Activated T-helper 17 cell treated with anti-CD3 and anti-CD28 coated beads, Interleukin-2, amount 50 U/mL, for 72 hours (primary cell): Measurements from ENCODE around the gene DLL1. TPM values are rescaled to one million over a fixed set of nuclear protein-coding genes. Genes with fewer than 3 reads are reported as not detected.
A peak's percentile ranks its signal among the peaks of the same experiment; 100 is the strongest.

ENCODE experiments used
- ATAC-seq: fragments of 150-1000 bp; cut with Tn5 transposase; replicated peaks from 2 replicates; pipeline ENCODE4 v1.10.0; 2021; ENCODE audit warnings: mild to moderate bottlenecking, moderate library complexity
- H3K27ac Mint-ChIP-seq: one replicate; pipeline ENCODE4 v1.8.0; 2022; ENCODE audit warnings: mixed read lengths
- H3K27me3 Mint-ChIP-seq: one replicate; pipeline ENCODE4 v1.8.0; 2022; ENCODE audit warnings: mixed read lengths
- H3K36me3 Mint-ChIP-seq: one replicate; pipeline ENCODE4 v1.8.0; 2022; ENCODE audit warnings: low read depth, mild to moderate bottlenecking, mixed read lengths
- H3K4me1 Mint-ChIP-seq: one replicate; pipeline ENCODE4 v1.8.0; 2022; ENCODE audit warnings: mixed read lengths
- H3K4me3 Mint-ChIP-seq: one replicate; pipeline ENCODE4 v1.8.0; 2022; ENCODE audit warnings: mild to moderate bottlenecking, mixed read lengths
- H3K9me3 Mint-ChIP-seq: one replicate; pipeline ENCODE4 v1.8.0; 2022; ENCODE audit warnings: mixed read lengths
- total RNA-seq, 2 donors: library from RNA; stranded (reverse); gene quantifications; one replicate each; pipeline ENCODE4 v1.2.3, GENCODE V29; 2022

The DLL1 gene
- total RNA-seq, 2 donors from 2014 or later: 0.11 to 0.56 TPM

- H3K36me3 Mint-ChIP-seq: no peaks in the 10 kb centered on the region
- H3K27ac Mint-ChIP-seq: no peak overlapping the region
- peaks cover 13% of the 10 kb centered on the region for H3K27me3 Mint-ChIP-seq
- ATAC-seq: no peak
- no peak overlapping the region for H3K4me3 Mint-ChIP-seq
- no peaks in the 10 kb centered on the region for H3K4me1 Mint-ChIP-seq
- H3K9me3 Mint-ChIP-seq: no peaks in the 10 kb centered on the region
These were observed 8.2 kb downstream of the DLL1 start for GRCh38 chr6:170282512-170283158.

- Mint-ChIP-seq H3K4me3 (peak overlapping the region; percentile 17), H3K9me3 (no peaks in the 10 kb centered on the region), H3K27ac (no peak overlapping the region), H3K36me3 (no peaks in the 10 kb centered on the region), H3K4me1 (no peaks in the 10 kb centered on the region), H3K27me3 (peaks cover 10% of the 10 kb centered on the region)
- ATAC-seq: no peak
These were observed 9.3 kb downstream of the DLL1 start for GRCh38 chr6:170281331-170282292.

GRCh38 chr6:170280689-170281045 is 10.2 kb downstream of the DLL1 start:
- H3K36me3 Mint-ChIP-seq: no peaks in the 10 kb centered on the region
- H3K4me1 Mint-ChIP-seq: no peaks in the 10 kb centered on the region
- H3K4me3 Mint-ChIP-seq: peak overlapping the region; percentile 17
- H3K27ac Mint-ChIP-seq: no peak overlapping the region
- peaks cover 5% of the 10 kb centered on the region for H3K27me3 Mint-ChIP-seq
- peak; percentile 51 for ATAC-seq
- H3K9me3 Mint-ChIP-seq: no peaks in the 10 kb centered on the region

DNA sequence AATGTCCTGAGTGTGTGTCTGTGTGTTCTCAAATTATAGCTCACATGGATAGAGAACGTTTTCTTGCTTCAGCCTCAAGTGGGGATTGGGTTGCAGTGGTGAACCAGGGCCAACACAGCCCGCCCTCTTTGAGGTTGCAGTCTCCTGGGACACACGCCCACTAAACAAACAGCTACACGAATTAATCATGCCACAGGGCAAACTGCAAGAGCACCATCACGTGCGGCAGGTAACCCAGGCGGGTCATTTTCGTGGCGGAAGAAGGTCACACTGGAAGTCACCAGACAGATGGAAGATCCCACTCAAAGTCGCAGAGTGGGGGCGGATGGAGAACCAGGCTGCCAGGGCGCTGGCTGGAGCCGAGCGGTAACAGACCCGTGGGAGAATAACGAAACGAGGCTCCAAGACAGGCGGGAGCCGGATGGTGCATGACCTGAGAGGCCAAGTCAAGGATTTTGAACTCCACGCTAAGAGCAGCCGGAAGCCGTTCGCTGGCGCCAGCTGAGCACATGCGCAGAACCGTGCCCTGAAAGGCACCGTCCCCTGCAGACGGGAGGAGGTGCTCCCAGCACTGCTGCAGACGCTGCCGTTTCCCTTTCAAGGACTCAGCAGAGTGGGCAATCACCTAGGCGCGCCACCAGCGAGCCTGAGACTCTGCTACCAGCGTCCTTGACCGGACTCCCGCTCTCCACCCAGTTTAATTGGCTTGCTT is 10.7 kb downstream of the DLL1 start:
- Mint-ChIP-seq H3K27me3 (peaks cover 1% of the 10 kb centered on the region), H3K27ac (no peak overlapping the region), H3K4me1 (no peaks in the 10 kb centered on the region), H3K4me3 (peak overlapping the region; percentile 17), H3K36me3 (no peaks in the 10 kb centered on the region), H3K9me3 (no peaks in the 10 kb centered on the region)
- peak; percentile 76 for ATAC-seq

- H3K27me3 Mint-ChIP-seq: no peaks in the 10 kb centered on the region
- no peaks in the 10 kb centered on the region for H3K36me3 Mint-ChIP-seq
- no peaks in the 10 kb centered on the region for H3K4me1 Mint-ChIP-seq
- no peak for ATAC-seq
- H3K4me3 Mint-ChIP-seq: no peak overlapping the region
- H3K27ac Mint-ChIP-seq: no peak overlapping the region
- no peaks in the 10 kb centered on the region for H3K9me3 Mint-ChIP-seq
These were observed 11.5 kb downstream of the DLL1 start for GRCh38 chr6:170279426-170279825.

DNA sequence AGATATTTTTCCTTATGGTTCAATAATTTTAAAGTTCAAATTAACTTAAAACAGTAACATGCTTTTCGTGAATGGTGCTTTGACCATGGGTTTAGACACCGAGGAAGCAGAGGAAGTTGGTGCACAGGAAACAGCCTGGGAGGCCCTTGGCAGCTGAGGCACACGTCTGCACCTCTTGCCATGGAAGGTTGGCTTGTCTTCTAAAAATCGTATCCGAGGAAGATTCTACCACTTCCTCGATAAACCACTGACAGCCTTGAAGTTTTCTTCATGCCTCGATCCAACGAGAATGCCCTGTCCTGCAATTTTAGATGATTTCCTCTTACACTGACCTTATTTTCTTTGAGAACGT is 12.2 kb downstream of the DLL1 start:
- Mint-ChIP-seq H3K4me1 (peaks cover 2% of the 10 kb centered on the region), H3K27me3 (peaks cover 1% of the 10 kb centered on the region), H3K36me3 (no peaks in the 10 kb centered on the region), H3K9me3 (no peaks in the 10 kb centered on the region), H3K4me3 (no peak overlapping the region), H3K27ac (no peak overlapping the region)
- no peak for ATAC-seq

GRCh38 chr6:170277893-170278742 is 12.8 kb downstream of the DLL1 start:
- Mint-ChIP-seq H3K36me3 (no peaks in the 10 kb centered on the region), H3K9me3 (no peaks in the 10 kb centered on the region), H3K27ac (no peak overlapping the region), H3K4me1 (peaks cover 4% of the 10 kb centered on the region), H3K4me3 (no peak overlapping the region), H3K27me3 (peaks cover 4% of the 10 kb centered on the region)
- ATAC-seq: no peak

- Mint-ChIP-seq H3K27ac (no peak overlapping the region), H3K4me1 (peaks cover 9% of the 10 kb centered on the region), H3K4me3 (no peak overlapping the region), H3K36me3 (no peaks in the 10 kb centered on the region), H3K27me3 (peaks cover 4% of the 10 kb centered on the region), H3K9me3 (no peaks in the 10 kb centered on the region)
- ATAC-seq: no peak
These were observed 14.4 kb downstream of the DLL1 start for GRCh38 chr6:170276369-170277057.

GRCh38 chr6:170274713-170275560 is 15.9 kb downstream of the DLL1 start:
- peaks cover 4% of the 10 kb centered on the region for H3K27me3 Mint-ChIP-seq
- H3K27ac Mint-ChIP-seq: no peak overlapping the region
- no peaks in the 10 kb centered on the region for H3K9me3 Mint-ChIP-seq
- ATAC-seq: no peak
- no peaks in the 10 kb centered on the region for H3K36me3 Mint-ChIP-seq
- H3K4me1 Mint-ChIP-seq: peaks cover 11% of the 10 kb centered on the region
- no peak overlapping the region for H3K4me3 Mint-ChIP-seq

DNA sequence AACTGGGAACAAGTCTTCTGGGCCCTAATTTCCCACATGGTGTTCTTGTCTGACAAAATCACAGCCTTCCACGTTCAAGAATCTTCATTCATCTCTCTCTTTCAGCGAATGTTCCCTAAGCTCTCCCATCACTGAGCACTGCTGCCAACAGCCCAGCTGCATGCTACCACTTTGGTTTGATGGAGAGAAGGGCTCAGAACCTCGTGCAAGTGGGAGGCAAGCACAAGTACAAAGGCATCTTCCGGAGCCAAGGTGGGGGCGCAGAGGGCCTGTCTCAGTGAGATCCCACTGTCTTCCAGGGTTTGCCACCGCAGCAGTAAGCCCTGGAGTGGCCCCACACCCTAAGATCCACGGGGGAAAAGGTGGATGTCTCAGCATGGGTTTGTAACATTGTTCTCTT is 17.2 kb downstream of the DLL1 start:
- no peak for ATAC-seq
- peaks cover 4% of the 10 kb centered on the region for H3K27me3 Mint-ChIP-seq
- H3K27ac Mint-ChIP-seq: no peak overlapping the region
- no peak overlapping the region for H3K4me3 Mint-ChIP-seq
- no peaks in the 10 kb centered on the region for H3K9me3 Mint-ChIP-seq
- no peaks in the 10 kb centered on the region for H3K36me3 Mint-ChIP-seq
- peaks cover 11% of the 10 kb centered on the region for H3K4me1 Mint-ChIP-seq

DNA sequence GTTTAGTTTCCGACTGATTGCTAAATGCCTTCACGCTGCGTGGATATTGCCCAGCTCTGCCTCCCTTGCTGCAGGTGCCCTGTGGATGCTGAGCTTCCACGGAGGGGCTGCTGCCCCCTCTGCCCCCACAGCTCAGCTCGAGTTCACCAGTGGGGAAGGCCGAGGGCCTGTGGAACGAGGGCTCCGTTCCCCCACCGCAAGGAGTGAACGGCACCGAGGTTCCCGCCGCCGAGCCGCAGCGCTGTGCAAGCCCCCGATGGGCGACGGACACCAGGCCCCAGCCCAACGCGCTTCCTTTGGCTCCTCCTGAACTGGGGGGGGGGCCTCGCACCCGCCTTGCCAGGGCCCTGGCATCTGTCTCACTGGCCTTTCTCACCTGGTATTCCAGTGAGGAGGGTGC is 17.7 kb downstream of the DLL1 start:
- no peak overlapping the region for H3K27ac Mint-ChIP-seq
- no peaks in the 10 kb centered on the region for H3K36me3 Mint-ChIP-seq
- H3K4me1 Mint-ChIP-seq: peaks cover 11% of the 10 kb centered on the region
- ATAC-seq: no peak
- peak overlapping the region; percentile 76 for H3K4me3 Mint-ChIP-seq
- H3K27me3 Mint-ChIP-seq: peaks cover 4% of the 10 kb centered on the region
- H3K9me3 Mint-ChIP-seq: no peaks in the 10 kb centered on the region

GRCh38 chr6:170272341-170273065 is 18.4 kb downstream of the DLL1 start:
- Mint-ChIP-seq H3K27ac (no peak overlapping the region), H3K4me3 (peak overlapping the region; percentile 76), H3K36me3 (no peaks in the 10 kb centered on the region), H3K9me3 (no peaks in the 10 kb centered on the region), H3K4me1 (peaks cover 11% of the 10 kb centered on the region), H3K27me3 (peaks cover 9% of the 10 kb centered on the region)
- no peak for ATAC-seq
